ENCODE results near the gene AADACL4.
"Not testable (repeated sequence)": the region's sequence is repeated elsewhere in the genome, so short reads cannot be mapped to it uniquely, and the experiment has no call there.

The AADACL4 gene

DNA sequence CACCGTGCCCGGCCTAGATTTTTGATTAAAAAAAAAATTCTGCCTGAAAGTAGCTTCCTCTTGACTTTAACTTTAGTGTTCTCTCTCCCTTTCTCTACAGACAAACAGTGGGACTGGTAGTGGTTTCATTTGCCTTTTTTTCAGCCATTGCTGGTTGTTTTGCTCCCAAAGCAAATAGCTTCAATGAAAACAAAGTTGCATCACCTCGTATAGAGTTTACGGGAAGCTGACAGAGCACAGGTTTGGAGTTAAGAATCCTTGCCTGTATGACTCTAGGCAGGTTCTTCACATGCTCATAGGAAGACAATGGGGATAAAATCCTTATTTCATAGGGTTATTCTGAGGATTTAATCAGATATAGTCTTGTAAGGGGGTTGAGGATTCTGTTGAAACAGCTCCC, 21.6 kb downstream of the AADACL4 start:
- Histone ChIP-seq H3K27me3 (replicated peaks; ENCODE audit: control insufficient read depth, insufficient read depth, low read length) (no peaks in the 10 kb centered on the region), H3K4me3 (replicated peaks; ENCODE audit: low read depth, low read length) (no peak overlapping the region), H3K36me3 (ENCODE audit: control insufficient read depth, insufficient read depth, low read length) (no peaks in the 10 kb centered on the region)
- no peak for TF ChIP-seq CTCF (IDR thresholded peaks at IDR 0.05; ENCODE audit: insufficient read depth, low read length, poor library complexity, severe bottlenecking)
- no peak for DNase-seq (ENCODE audit: extremely low read depth, insufficient read length)

GRCh38 chr1:12666141-12666735, 22.4 kb downstream of the AADACL4 start:
- no peak for DNase-seq (ENCODE audit: extremely low read depth, insufficient read length)
- Histone ChIP-seq H3K27me3 (replicated peaks; ENCODE audit: control insufficient read depth, insufficient read depth, low read length) (no peaks in the 10 kb centered on the region), H3K4me3 (replicated peaks; ENCODE audit: low read depth, low read length) (no peak overlapping the region), H3K36me3 (ENCODE audit: control insufficient read depth, insufficient read depth, low read length) (no peaks in the 10 kb centered on the region)
- no peak for TF ChIP-seq CTCF (IDR thresholded peaks at IDR 0.05; ENCODE audit: insufficient read depth, low read length, poor library complexity, severe bottlenecking)

DNA sequence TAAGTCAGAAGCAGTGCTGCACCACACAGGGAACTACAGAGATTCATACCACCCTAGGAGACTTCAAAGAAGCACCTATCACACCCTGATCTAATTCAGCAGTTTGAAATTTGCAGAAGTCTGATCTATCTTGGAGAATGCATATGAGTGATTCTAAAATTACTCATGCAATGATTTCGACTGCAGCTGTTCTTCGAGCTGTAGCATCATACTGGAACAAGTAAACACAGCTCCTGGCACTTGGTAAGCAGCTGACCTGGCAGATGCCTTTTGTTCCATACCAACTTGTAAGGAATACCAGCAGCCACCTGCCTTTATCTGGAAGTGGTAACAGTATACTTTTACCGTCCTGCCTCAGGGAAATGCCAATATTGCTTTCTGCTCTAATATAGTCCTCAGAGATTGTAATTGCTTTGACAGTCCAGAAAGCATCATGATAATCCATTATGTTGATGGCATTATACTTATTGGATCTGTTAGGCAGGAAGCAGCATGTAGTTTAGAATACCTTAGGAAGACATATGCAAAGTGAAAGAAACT, 25.7 kb downstream of the AADACL4 start:
- no peak for DNase-seq (ENCODE audit: extremely low read depth, insufficient read length)
- TF ChIP-seq CTCF (IDR thresholded peaks at IDR 0.05; ENCODE audit: insufficient read depth, low read length, poor library complexity, severe bottlenecking) = no peak
- H3K36me3 ChIP-seq (ENCODE audit: control insufficient read depth, insufficient read depth, low read length) = no peaks in the 10 kb centered on the region

GRCh38 chr1:12674358-12674757, 30.5 kb downstream of the AADACL4 start:
- no peaks in the 10 kb centered on the region; the same call in 1 of the 2 replicates for H3K27me3 ChIP-seq (replicated peaks; ENCODE audit: control insufficient read depth, insufficient read depth, low read length)
- no peak for DNase-seq (ENCODE audit: extremely low read depth, insufficient read length)
- H3K4me3 ChIP-seq (replicated peaks; ENCODE audit: low read depth, low read length) = no peak overlapping the region
- H3K36me3 ChIP-seq (ENCODE audit: control insufficient read depth, insufficient read depth, low read length) = no peaks in the 10 kb centered on the region
- TF ChIP-seq CTCF (IDR thresholded peaks at IDR 0.05; ENCODE audit: insufficient read depth, low read length, poor library complexity, severe bottlenecking) = no peak

More for the DNA sequence above, 25.7 kb downstream of the AADACL4 start:
- H3K27me3 ChIP-seq (replicated peaks; ENCODE audit: control insufficient read depth, insufficient read depth, low read length) = no peaks in the 10 kb centered on the region; the same call in 1 of the 2 replicates
- H3K4me3 ChIP-seq (replicated peaks; ENCODE audit: low read depth, low read length) = no peak overlapping the region

GRCh38 chr1:12676122-12676521, 32.2 kb downstream of the AADACL4 start:
- H3K4me3 ChIP-seq (replicated peaks; ENCODE audit: low read depth, low read length); H3K36me3 ChIP-seq (ENCODE audit: control insufficient read depth, insufficient read depth, low read length); H3K27me3 ChIP-seq (replicated peaks; ENCODE audit: control insufficient read depth, insufficient read depth, low read length); DNase-seq (ENCODE audit: extremely low read depth, insufficient read length): not testable (repeated sequence)

GRCh38 chr1:12677565-12677964, 33.7 kb downstream of the AADACL4 start:
- Histone ChIP-seq H3K4me3 (replicated peaks; ENCODE audit: low read depth, low read length) (no peak overlapping the region), H3K36me3 (ENCODE audit: control insufficient read depth, insufficient read depth, low read length) (no peaks in the 10 kb centered on the region), H3K27me3 (replicated peaks; ENCODE audit: control insufficient read depth, insufficient read depth, low read length) (no peaks in the 10 kb centered on the region; the same call in 1 of the 2 replicates)
- DNase-seq (ENCODE audit: extremely low read depth, insufficient read length) = no peak
- no peak for TF ChIP-seq CTCF (IDR thresholded peaks at IDR 0.05; ENCODE audit: insufficient read depth, low read length, poor library complexity, severe bottlenecking)

Data from GM06990 (cell line).